HL-60 (cell line): Measurements from ENCODE around the gene COL13A1.

Experiments
- GABPA ChIP-seq: IDR thresholded peaks from 2 replicates; pipeline ENCODE4 v1.6.1; 2012; ENCODE audit warnings: low read depth
- POLR2AphosphoS5 ChIP-seq: IDR thresholded peaks from 2 replicates; pipeline ENCODE4 v1.6.1; 2012; ENCODE audit warnings: low read depth
- REST ChIP-seq: IDR thresholded peaks from 2 replicates; pipeline ENCODE4 v1.6.1; 2012; ENCODE audit warnings: low read depth; ENCODE audit not compliant: insufficient replicate concordance
- SPI1 ChIP-seq: IDR thresholded peaks from 2 replicates; pipeline ENCODE4 v1.6.1; 2012; ENCODE audit warnings: low read depth, mild to moderate bottlenecking, borderline replicate concordance
- TF ChIP-seq, protein P1 (sequence below): IDR thresholded peaks from one replicate; pipeline ENCODE4 v1.5.1; 2011; ENCODE audit warnings: low read length, control low read depth, inconsistent platforms; ENCODE audit not compliant: insufficient read depth

- TF ChIP-seq POLR2AphosphoS5 = no peak
- TF ChIP-seq, protein P1, sequence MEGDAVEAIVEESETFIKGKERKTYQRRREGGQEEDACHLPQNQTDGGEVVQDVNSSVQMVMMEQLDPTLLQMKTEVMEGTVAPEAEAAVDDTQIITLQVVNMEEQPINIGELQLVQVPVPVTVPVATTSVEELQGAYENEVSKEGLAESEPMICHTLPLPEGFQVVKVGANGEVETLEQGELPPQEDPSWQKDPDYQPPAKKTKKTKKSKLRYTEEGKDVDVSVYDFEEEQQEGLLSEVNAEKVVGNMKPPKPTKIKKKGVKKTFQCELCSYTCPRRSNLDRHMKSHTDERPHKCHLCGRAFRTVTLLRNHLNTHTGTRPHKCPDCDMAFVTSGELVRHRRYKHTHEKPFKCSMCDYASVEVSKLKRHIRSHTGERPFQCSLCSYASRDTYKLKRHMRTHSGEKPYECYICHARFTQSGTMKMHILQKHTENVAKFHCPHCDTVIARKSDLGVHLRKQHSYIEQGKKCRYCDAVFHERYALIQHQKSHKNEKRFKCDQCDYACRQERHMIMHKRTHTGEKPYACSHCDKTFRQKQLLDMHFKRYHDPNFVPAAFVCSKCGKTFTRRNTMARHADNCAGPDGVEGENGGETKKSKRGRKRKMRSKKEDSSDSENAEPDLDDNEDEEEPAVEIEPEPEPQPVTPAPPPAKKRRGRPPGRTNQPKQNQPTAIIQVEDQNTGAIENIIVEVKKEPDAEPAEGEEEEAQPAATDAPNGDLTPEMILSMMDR = no peak
- TF ChIP-seq REST = no peak
- no peak for TF ChIP-seq SPI1
- no peak for TF ChIP-seq GABPA
These were observed 20.1 kb upstream of the COL13A1 start for GRCh38 chr10:69781576-69781975.
